ENCODE data around the gene ARHGEF40.

The ARHGEF40 gene

GRCh38 chr14:21070083-21070609 lies at the start of gene ARHGEF40:
TSS of gene ARHGEF40 (plus strand) at chr14:21070304. CDS start at chr14:21070397, 93 bp downstream.
- DNase-seq (ENCODE audit: low read depth in 3 of 3): no peak

- no peak for DNase-seq (ENCODE audit: low read depth in 3 of 3)
Measured at GRCh38 chr14:21020977-21021545, 49.0 kb upstream of the ARHGEF40 start.

GRCh38 chr14:21022686-21023085 lies 47.4 kb upstream of the ARHGEF40 start:
- no peak for DNase-seq (ENCODE audit: low read depth in 3 of 3)

GRCh38 chr14:21023174-21023573 lies 46.9 kb upstream of the ARHGEF40 start:
- DNase-seq (ENCODE audit: low read depth in 3 of 3): no peak

- DNase-seq (ENCODE audit: low read depth in 3 of 3): no peak
Measured at GRCh38 chr14:21023817-21024584, 46.1 kb upstream of the ARHGEF40 start.

GRCh38 chr14:21024585-21025370 lies 45.3 kb upstream of the ARHGEF40 start, which contains the start of gene NDRG2:
TSS of gene NDRG2 (minus strand) at chr14:21025061. CDS start at chr14:21023315, 1,746 bp downstream.
- peak; percentile 17 to 61 (median 22) for DNase-seq (ENCODE audit: low read depth in 3 of 3)

- DNase-seq (ENCODE audit: low read depth in 3 of 3): peak in 1 of 3 donors; percentile 7
Measured at GRCh38 chr14:21025371-21026273, 44.5 kb upstream of the ARHGEF40 start.

- DNase-seq (ENCODE audit: low read depth in 3 of 3): no peak
Measured at GRCh38 chr14:21026274-21026987, 43.7 kb upstream of the ARHGEF40 start.

- DNase-seq (ENCODE audit: low read depth in 3 of 3): no peak
Measured at GRCh38 chr14:21026988-21027315, 43.2 kb upstream of the ARHGEF40 start.

GRCh38 chr14:21029917-21030316 lies 40.2 kb upstream of the ARHGEF40 start, which contains the start of gene TPPP2:
TSS of gene TPPP2 (plus strand) at chr14:21030217. CDS start at chr14:21030582, 365 bp downstream.
- no peak for DNase-seq (ENCODE audit: low read depth in 3 of 3)

- DNase-seq (ENCODE audit: low read depth in 3 of 3): no peak
Measured at GRCh38 chr14:21030531-21030930, 39.6 kb upstream of the ARHGEF40 start.

GRCh38 chr14:21032326-21033132 lies 37.6 kb upstream of the ARHGEF40 start:
- no peak for DNase-seq (ENCODE audit: low read depth in 3 of 3)

GRCh38 chr14:21033133-21033698 lies 36.9 kb upstream of the ARHGEF40 start:
- DNase-seq (ENCODE audit: low read depth in 3 of 3): no peak

GRCh38 chr14:21034707-21035106 lies 35.4 kb upstream of the ARHGEF40 start, which contains the start of gene RNASE13:
TSS of gene RNASE13 (minus strand) at chr14:21034807. CDS start at chr14:21034288, 519 bp downstream.
- no peak for DNase-seq (ENCODE audit: low read depth in 3 of 3)

- DNase-seq (ENCODE audit: low read depth in 3 of 3): no peak
Measured at GRCh38 chr14:21036751-21037150, 33.4 kb upstream of the ARHGEF40 start.

- DNase-seq (ENCODE audit: low read depth in 3 of 3): no peak
Measured at GRCh38 chr14:21037156-21037555, 32.9 kb upstream of the ARHGEF40 start.

- no peak for DNase-seq (ENCODE audit: low read depth in 3 of 3)
Measured at GRCh38 chr14:21038441-21039422, 31.4 kb upstream of the ARHGEF40 start.
